Raji (cell line): ENCODE data around the gene IGFBP6.

Experiments used
- POLR2A ChIP-seq: IDR thresholded peaks from 2 replicates; pipeline ENCODE4 v1.6.1; 2011; ENCODE audit warnings: low read depth, low read length, control low read depth; ENCODE audit not compliant: insufficient read depth

Gene IGFBP6

DNA sequence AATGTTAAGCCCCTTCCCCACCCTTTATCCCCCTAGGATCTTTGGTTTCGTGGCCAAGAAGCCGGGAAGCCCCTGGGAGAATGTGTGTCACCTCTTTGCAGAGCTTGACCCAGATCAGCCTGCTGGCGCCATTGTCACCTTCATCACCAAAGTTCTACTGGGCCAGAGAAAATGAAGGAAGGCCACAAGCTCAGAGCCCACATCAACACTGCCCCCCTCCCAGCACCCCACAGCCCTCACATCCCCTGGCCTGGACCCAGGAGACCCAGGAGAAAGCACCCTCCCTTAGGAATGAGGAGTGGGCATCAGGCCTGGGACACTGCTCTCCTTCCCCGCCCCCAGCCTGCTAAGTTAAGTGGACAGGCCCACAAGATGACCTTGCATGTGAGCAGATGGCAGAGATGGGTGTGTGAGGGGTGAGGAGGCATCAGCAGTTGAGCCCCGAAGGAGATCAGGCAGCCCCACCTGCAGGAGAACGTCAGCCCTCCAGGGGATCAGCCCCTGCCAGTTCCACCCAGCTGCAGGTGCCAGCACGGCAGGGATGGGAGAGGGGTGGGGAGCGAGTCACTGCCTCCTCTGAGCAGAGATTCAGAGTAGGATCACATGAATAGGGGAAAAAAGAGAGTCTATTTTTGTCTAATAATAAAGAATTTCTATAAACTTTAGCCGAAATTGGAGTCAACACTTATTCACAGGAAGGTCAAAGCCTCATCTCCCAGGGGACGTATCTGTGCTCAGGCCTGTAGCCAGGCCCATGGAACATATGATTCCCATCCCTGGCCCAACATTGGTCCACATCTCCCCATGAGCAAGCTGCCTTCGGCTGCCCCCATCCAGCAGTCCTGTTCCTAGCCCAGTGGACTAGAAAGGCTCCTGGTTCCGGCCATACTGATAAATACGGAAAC is 33.5 kb upstream of the IGFBP6 start:
- no peak for TF ChIP-seq POLR2A

DNA sequence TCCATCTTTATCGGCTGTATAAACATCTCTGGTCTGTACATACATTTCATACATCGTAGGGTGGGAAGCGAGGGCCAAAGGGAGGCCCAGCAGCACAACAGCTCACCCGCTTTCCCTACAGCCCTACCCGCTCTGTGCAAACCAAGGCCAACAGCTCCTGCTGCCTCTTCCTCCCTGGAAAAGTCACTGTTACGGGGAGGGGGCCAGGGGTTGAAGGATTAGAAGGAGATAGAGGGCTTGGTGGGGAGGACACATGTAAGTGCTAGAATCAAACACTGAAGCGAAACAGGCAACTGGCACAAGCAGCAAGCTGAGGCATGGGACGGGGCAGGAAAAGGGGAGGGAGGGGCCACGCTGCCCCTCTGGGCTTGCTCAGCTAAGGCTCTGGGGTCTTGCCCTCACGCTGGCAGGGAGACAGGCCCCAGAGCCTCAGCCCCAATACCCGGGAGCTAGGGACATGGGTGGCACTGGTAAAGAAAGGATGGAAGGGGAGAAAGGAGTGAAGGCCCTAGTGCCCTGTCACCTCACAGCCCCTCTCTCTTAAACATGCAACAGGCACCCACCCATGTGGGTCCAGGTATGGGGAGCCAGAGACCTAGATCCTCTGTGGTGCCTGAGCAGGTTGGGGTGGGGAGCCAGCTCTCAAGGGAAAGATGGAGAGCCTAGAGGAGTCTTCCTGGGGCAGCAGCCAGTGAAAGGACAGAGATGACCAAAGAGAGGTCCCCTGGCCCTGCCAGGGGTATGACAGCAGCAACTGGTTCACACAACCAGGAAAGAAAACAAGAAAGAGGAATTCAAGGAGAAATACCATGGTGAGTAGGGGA is 32.6 kb upstream of the IGFBP6 start:
- no peak for TF ChIP-seq POLR2A

DNA sequence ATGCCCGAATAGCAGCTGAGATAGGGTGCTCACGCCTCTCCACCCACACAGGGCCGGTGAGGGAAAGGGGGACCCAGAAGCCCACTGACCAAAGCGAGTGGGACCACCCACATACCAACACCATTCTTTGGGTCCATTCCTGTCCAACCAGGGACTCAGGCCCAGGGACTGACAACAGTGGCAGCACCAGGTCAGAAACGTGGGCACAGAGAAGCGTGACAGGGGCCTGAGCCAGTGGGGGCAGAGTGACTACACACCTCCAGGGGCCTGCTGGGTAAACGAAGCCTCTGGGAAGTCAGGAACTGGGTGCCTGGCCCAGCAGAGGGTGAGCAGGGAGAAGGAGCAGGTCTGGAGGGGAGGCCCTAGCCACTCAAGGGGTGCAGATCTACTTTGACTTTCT is 32.0 kb upstream of the IGFBP6 start:
- TF ChIP-seq POLR2A, result no peak

DNA sequence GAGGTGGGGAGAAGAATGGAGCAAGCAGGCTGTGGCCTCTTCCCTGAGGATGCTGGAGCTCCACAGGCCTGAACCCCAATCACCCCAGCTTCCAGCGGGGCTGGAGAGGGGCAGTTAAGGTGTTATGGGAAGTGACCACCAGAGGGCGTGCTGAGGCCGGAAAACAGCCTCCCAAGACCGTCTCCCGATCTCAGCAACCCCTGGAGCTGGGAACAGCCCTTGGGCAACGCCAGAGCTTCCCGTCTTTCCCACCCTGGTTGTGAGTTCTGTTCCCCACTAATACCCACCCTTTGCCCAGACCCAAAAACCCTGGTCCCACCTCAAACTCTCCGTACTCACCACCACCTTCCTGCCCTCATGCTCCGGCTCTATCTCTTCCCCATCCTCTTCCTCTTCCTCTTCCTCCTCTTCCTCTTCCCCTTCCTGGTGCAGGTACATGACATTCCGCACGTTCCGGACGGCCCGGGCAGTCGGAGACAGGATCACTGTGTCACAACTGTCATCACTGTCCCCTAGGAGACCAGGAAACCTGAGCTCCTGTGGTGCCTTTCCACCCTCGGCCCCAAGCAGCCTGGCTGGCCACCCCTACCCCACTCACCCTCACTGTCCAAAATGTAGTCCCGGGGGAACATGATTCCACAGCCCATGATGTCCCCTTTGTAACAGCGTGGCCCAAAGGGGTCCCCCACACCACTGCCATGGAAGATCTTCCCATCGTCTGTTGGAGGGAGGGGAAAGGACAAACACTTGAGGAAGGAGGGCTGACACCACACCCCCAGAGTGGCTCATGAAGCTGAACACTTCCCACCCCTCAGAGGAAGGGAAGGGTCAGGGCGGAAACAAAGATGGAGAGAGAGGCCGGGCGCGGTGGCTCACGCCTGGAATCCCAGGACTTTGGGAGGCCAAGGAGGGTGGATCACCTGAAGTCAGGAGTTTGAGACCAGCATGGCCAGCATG is 31.2 kb upstream of the IGFBP6 start:
- TF ChIP-seq POLR2A, result no peak

DNA sequence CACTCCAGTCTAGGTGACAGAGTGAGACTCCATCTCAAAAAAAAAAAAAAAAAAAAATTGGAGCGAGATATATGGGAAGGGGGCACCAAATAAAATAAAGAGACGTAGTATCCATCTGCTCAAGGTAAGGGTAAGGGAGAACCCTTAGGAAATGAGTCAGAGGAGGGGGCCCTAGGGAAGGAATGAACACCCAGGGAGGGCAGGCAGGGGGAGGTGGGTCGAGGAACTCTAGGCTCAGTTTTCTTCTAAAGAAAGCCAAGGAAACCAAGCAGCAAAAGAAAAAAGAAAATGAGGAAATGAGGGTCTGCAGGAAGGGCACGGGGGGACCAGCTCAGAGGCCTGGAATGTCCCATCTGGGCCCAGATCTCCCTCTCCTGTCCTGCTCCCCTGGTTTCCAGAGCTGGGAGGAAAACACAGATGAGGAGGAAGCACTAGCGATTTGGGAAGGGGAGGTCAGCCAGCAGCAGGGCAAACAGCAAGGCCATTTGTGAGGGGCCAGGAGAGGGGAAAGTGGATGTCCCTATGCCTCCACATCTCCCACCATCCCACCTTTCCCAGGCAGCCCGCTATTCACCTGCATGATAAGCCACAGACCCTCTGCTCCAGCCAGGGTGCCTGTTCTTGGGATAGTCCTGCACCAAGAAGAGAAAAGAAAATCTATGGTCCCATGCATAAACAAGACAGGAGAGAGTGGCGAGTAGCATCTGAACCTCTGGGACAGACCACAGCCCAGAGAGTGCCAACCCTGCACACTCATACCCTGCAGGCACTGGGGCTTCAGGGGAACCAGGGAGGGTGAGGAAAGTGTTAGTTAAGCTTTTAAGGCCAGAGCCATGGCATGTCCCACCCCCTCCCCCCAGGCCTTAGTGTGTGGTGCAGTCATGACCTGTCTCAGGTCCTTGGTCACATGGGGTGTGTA is 30.1 kb upstream of the IGFBP6 start:
- no peak for TF ChIP-seq POLR2A

DNA sequence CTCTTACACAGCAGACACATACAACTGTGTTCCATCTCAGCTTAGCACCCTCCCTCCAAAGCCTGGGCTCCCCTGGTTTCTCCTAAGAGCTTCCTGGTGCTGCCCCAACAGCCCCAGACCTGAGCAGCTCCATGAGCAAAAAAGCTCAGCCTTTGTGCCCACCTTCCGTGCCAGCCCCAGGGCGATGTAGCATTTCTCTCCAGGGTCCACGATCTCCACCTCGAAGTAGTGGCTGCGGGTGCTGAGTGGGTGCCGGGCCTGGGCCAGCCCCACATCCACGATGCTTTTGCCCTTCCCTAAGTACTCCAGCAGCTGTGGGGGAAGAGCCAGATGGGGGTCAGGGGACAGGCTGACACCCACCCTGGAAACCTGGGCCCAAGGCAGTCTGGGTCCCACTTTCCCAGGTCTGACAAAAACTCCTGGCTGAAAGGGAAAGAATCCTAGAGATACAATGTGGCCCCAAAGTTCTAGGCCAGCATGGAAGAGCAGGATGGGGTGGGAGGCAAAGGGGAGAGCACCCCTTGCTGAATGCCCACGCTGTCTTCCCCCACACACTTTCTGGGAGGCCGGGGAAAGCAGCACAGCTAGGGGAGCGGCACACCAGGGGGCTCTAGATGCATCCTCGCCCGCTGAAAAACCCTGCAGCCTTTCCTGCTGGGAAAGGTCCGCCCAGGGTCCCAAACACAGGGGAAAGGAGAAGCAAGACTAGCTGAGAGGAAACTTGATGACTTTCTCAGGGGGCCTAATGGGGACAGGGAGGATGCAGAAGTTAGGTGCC is 29.3 kb upstream of the IGFBP6 start:
- no peak for TF ChIP-seq POLR2A

DNA sequence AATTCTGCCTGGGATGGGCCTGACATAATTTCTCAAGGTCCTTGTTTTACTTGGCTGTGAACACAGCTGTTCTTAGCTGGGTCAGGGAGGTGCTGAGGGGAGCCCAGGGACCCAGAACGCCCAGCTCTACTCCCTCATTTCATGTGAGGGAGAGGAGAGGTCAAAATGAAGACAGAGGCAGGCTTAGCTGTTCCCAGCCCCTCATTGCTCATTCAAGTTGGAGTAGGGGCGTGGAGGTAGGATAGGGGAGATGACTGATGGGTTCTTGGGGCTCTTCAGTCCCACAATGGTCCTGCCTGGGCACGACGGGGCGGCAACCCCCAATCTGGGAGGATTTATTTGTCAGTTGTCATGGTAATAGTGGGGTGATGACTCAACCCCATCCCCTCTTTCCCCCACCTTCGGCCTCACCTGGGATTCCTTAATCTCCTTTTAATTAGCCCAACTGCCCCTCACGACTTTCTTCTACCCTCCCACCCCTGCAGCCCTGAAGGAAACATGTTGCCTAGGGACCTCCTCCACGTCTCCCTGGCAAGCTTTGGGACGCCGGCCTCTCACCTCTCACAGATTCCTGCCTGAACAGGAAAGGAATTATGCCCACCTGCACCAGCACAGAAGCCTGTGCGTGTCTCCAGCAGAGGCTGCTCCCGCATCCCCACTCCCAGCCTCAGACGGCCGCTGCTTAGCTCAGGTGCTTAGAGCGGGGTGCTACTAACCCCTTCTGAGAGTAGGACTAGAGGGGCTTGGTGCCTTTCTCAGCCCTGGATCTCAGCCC is 28.5 kb upstream of the IGFBP6 start:
- TF ChIP-seq POLR2A, result no peak

DNA sequence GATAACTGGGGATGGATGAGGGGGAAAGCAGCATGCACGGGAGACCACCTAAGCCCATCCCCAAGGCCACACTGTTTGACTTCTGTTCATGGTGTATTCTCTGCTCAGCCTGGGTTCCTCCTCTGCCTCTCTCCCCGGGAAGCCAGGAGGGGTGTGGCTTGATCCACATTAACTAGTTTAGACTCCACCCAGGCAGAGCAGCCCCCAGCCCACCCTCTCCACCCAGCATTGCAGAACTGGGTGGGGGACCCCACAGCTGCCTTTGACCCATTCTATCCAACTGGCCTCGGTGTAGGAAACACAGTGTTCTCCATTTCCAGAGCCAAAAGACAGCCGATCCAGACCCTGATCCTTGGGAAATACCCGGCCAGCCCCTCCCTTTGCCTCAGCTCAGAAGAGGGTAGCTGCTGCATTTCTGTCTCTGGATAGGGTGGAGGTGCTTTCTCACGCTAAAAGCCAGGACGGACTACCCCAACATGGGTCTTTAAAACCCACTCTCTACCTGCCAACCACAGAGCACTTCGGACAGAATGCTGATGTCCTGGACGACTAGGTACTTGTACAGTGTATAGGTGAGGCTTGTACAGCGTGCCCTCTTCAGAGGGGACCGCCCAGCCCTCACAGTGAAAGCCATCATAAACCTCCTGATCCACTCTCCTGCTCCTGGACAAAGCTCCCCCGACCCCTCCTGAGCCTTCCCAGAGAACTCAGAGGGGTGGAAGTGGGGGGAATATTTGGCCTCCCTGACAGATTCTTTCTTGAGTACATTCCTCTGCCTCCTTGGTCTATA is 27.7 kb upstream of the IGFBP6 start:
- no peak for TF ChIP-seq POLR2A

DNA sequence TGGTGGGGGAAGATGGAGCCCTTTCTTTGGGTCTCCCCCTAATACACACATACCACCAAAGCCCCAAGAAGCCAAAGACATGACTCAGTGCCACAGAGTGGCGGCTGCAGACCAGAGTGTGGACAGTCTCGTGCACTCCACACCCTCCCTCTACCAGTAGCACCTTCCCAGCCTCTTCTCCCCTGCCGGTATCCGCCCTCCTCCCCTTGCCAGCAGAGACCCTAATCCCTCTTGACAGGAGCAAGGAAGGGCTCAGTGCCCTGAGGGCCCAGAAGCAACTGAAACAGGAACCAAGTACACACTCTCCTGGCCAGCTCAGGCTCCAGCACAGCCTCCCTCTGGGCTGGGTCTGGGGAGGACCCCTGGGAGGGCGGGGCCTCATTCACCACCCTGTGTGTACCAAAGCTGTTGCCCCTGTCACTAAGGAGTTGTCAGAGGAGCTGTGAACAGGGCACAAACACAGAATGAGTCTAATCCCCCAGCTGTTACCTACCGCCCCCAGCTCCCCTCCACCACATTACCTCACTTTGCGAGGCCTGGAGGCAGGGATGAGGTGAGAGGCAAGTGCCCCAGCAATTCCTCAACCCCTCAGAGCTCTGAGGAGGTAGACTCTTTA is 26.5 kb upstream of the IGFBP6 start:
- no peak for TF ChIP-seq POLR2A

DNA sequence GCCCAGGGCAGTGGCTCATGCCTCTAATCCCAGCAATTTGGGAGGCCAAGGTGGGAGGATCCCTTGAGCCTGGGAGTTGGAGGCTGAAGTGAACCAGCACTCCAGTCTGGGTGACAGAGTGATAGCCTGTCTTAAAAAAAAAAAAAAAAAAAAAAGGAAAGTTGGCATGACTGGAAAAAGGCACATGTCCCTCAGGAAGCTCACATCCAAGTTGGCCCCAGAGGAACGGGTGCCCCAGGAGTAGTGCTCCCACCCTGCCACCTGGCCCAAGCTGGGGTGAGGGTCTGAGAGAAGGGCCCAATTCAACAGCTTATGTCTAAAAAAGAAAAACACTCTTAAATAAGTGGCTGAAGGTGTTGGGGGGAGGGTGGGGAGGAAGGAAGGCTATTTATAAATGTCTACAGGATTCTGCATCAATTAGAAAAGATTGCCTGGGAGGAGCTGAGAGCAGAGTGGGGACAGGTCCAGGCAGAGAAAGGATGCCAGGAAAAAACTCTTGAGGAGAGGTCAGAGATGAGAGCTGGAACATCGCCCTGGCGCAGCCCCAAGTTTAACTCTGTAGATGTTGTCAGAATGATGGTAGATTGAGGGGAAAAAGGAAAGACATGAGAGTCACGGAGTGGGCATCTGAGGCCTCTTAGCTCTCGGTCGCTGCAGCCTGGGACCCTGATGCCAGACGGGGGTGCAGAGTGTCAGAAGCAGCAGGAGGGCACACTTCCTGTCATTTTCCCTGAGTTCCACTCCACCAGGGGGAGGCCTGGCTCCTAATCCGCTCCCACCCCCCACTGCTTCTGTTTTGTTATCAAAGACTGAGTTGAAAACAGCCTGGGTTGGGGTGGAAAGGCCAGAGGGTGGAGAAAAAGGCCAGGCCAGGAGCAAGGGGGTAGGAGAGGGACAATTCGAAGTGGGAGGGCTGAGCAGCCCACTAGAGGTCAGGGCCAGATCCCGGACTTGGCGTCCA is 25.6 kb upstream of the IGFBP6 start:
- TF ChIP-seq POLR2A, result no peak
